Tibial artery (tissue), 4 donors: Measurements from ENCODE around the gene BTBD18.

Experiments
- DNase-seq, 2 donors: peaks; one replicate each; pipeline ENCODE4 v3.0.0-alpha.2; 2019
- H3K27ac ChIP-seq, 2 donors: fragments of 200-600 bp; sonication (generic) in 1 of 2; 1 replicate in 1 of 2; 2 replicates in 1 of 2; pipeline ENCODE4 v1.5.1; 2018 to 2019; ENCODE audit warnings: mild to moderate bottlenecking in 1 of 2
- H3K27me3 ChIP-seq, 2 donors: fragments of 200-600 bp; sonication (generic) in 1 of 2; one replicate each; pipeline versions ENCODE4 v1.5.1 to v1.6.0; 2016 to 2019
- H3K36me3 ChIP-seq, 3 donors: fragments of 200-600 bp; sonication (generic) in 2 of 3; one replicate each; pipeline ENCODE4 v1.5.1; 2016 to 2019; ENCODE audit warnings: mild to moderate bottlenecking in 2 of 3
- H3K4me1 ChIP-seq, 4 donors: fragments of 200-600 bp; sonication (generic) in 2 of 4; 1 replicate in 3 of 4; 2 replicates in 1 of 4; pipeline ENCODE4 v1.5.1; 2016 to 2019
- H3K4me3 ChIP-seq, 2 donors: fragments of 200-600 bp; sonication (generic) in 1 of 2; 1 replicate in 1 of 2; 2 replicates in 1 of 2; pipeline ENCODE4 v1.5.1; 2018 to 2019; ENCODE audit warnings: mild to moderate bottlenecking in 2 of 2
- H3K9me3 ChIP-seq, 3 donors: fragments of 200-600 bp; sonication (generic) in 1 of 3; one replicate each; pipeline ENCODE4 v1.5.1; 2016 to 2019
- intact Hi-C: fragments of 100-400 bp; cut with DNase I; formaldehyde crosslinking; loops from one replicate; pipeline ENCODE4 v1.15.0; 2023; ENCODE audit warnings: low total_unique reads
- TF ChIP-seq, protein P1 (sequence below), 2 experiments: fragments of 200-600 bp in 1 of 2; fragments of 450-650 bp in 1 of 2; IDR thresholded peaks; one replicate each; pipeline ENCODE4 v1.5.1; 2017 to 2019; ENCODE audit warnings: antibody characterized with exemption in 2 of 2, mild to moderate bottlenecking in 1 of 2, moderate library complexity in 1 of 2

The BTBD18 gene

DNA sequence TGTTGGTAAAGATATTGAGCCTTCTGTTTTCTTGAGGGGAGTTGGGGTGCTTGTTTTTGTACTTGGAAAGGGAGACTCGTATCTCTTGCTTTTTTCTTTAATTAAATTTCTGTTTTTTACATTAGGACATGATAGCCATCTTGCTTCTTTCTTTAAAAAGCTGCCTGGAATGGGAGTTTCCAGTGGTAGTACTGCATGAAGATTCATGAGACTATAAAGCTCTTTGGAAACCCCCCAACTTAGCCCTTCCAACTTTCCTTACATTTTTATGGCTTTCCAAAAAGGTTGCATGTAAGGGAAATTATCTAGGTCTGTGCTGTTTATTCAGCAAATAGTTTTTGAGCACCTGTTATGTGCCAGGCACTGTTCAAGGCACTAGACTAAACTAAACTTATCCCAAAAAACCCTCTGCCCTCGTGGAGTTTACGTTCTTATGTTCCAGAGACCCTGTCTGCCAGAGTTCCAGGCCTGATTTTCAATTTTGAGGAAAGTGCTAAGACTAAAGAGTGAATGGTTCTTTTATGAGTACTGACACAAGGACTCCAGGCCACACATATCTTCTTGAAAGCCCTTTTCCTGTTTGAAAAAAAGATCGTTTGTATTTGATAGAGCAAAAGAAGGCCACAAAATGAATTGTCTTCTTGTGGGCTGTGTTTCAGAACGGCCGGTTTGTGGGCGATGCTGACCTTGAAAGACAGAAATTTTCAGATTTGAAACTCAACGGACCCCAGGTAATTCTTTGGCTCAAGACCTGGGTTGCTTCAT is 41.9 kb upstream of the BTBD18 start:
- no peak for DNase-seq
- Histone ChIP-seq H3K4me1 (peaks cover 0 to 64% (median 35%) of the 10 kb centered on the region in 4 donors), H3K27me3 (no peaks in the 10 kb centered on the region), H3K36me3 (peaks cover 28 to 55% (median 31%) of the 10 kb centered on the region in 3 donors), H3K27ac (peak overlapping the region in 1 of 2 donors; percentile 6), H3K9me3 (no peaks in the 10 kb centered on the region), H3K4me3 (no peak overlapping the region)
- TF ChIP-seq, protein P1, sequence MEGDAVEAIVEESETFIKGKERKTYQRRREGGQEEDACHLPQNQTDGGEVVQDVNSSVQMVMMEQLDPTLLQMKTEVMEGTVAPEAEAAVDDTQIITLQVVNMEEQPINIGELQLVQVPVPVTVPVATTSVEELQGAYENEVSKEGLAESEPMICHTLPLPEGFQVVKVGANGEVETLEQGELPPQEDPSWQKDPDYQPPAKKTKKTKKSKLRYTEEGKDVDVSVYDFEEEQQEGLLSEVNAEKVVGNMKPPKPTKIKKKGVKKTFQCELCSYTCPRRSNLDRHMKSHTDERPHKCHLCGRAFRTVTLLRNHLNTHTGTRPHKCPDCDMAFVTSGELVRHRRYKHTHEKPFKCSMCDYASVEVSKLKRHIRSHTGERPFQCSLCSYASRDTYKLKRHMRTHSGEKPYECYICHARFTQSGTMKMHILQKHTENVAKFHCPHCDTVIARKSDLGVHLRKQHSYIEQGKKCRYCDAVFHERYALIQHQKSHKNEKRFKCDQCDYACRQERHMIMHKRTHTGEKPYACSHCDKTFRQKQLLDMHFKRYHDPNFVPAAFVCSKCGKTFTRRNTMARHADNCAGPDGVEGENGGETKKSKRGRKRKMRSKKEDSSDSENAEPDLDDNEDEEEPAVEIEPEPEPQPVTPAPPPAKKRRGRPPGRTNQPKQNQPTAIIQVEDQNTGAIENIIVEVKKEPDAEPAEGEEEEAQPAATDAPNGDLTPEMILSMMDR (IDR thresholded peaks at IDR 0.05), result no peak
- intact Hi-C loops, result no loop called here

DNA sequence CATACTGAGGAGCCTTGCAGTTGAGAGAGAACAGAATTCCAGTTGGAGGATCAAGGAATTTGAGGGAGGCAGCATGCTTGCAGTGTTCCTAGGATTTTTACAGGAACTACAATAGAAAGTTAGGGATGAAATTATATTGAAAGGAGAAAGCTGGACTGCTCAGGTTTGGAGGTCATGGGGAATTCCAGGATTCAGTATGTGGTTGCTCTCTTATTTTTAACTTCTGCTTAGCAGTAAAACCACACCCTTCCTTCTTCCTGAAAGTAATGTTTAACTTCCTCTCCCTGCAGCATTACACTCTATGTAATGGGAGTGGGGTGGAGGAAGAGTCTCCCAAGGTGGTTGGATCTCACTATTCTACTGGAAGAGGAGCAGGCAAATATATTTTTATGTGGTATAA is 41.3 kb upstream of the BTBD18 start:
- Histone ChIP-seq H3K27ac (peak overlapping the region; percentile 6 to 20), H3K36me3 (peaks cover 28 to 49% (median 31%) of the 10 kb centered on the region in 3 donors), H3K4me3 (no peak overlapping the region), H3K9me3 (no peaks in the 10 kb centered on the region), H3K4me1 (peaks cover 0 to 66% (median 38%) of the 10 kb centered on the region in 4 donors), H3K27me3 (no peaks in the 10 kb centered on the region)
- TF ChIP-seq, protein P1 (IDR thresholded peaks at IDR 0.05), result no peak
- DNase-seq, result no peak
- intact Hi-C loops, result no loop called here

DNA sequence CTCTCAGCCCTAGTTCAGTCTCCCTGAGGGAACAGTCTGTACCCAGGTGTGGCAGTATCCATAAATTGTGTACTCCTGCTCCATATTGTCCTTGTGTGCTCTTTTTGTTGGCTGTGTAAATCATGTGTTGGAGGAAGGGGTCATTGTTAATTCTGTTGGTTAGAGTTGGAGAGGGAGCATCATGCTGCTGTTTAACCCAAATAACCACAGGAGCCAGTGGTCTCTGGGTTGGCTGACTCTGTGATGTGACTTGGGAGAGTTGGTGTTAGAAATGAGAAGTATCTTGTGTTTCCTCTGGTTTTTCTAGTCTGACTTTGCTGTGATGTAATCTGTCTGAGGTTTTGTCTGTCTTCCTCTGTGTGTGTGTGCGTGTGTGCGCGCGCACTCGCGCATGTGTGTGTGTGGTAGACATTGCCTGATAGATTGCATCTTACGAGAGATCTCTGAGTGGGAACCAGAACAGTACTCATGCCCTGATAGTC is 40.5 kb upstream of the BTBD18 start:
- H3K9me3 ChIP-seq, result no peaks in the 10 kb centered on the region
- H3K4me1 ChIP-seq, result peaks cover 0 to 73% (median 45%) of the 10 kb centered on the region in 4 donors
- intact Hi-C loops, result no loop called here
- peak; percentile 81 to 85 for DNase-seq
- H3K36me3 ChIP-seq, result peaks cover 26 to 41% (median 31%) of the 10 kb centered on the region in 3 donors
- no peaks in the 10 kb centered on the region for H3K27me3 ChIP-seq
- peak overlapping the region in 1 of 2 donors; percentile 20 for H3K27ac ChIP-seq
- H3K4me3 ChIP-seq, result no peak overlapping the region
- TF ChIP-seq, protein P1 (IDR thresholded peaks at IDR 0.05), result no peak

DNA sequence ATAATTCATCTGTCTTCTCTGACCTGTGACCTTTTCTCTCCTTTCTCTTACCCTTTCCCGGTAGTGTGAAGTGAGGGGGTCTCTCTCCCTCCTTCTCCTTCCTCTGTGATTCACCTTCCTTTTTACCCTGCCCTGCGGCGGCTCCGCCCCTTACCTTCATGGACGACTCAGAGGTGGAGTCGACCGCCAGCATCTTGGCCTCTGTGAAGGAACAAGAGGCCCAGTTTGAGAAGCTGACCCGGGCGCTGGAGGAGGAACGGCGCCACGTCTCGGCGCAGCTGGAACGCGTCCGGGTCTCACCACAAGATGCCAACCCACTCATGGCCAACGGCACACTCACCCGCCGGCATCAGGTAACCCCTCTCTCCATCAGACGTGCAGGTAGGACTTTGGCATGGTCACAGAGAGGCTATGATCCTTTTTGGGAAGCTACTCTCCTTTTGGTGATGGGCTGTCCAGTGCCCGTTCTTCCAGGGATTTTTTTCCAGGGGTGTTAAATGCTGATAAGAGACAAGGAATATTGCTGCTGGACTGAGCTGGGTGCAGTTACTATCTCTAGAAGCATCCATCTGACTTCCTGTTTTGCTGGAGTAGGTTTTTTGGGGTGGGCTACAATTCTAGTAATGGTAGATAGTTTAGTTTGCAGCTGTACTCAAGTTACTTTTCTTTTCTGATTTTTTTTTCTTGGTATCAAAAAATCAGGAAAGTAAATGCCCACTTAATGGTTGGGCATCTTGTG is 39.9 kb upstream of the BTBD18 start:
- H3K9me3 ChIP-seq, result no peaks in the 10 kb centered on the region
- TF ChIP-seq, protein P1 (IDR thresholded peaks at IDR 0.05), result no peak
- intact Hi-C loops, result no loop called here
- peaks cover 20 to 35% (median 28%) of the 10 kb centered on the region in 3 donors for H3K36me3 ChIP-seq
- no peak for DNase-seq
- H3K27ac ChIP-seq, result no peak overlapping the region
- no peak overlapping the region for H3K4me3 ChIP-seq
- H3K27me3 ChIP-seq, result no peaks in the 10 kb centered on the region
- H3K4me1 ChIP-seq, result peaks cover 0 to 80% (median 48%) of the 10 kb centered on the region in 4 donors

DNA sequence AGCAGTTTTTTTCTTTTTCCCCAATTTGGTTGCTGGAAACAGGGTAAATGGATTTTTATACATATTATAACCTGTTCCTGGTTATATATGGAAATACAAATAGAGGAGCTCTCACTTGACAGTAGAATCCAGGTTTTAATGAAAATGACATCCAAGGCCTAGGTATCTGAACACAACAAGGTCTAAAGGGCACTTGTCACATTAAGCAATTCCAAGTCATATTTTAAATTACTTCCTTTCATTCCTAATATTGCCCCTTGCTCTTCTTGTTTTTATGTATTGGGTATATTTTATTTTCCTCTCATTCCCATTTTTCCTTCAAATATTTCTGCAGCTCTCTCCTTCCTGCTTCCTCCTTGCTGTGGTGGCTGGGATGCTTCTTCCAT is 37.1 kb upstream of the BTBD18 start:
- peaks cover 0 to 95% (median 59%) of the 10 kb centered on the region in 4 donors for H3K4me1 ChIP-seq

More for the DNA sequence above, 37.1 kb upstream of the BTBD18 start:
- no peak overlapping the region for H3K4me3 ChIP-seq
- TF ChIP-seq, protein P1 (IDR thresholded peaks at IDR 0.05), result no peak
- no peak overlapping the region for H3K27ac ChIP-seq
- no peak for DNase-seq
- peaks cover 0 to 14% (median 13%) of the 10 kb centered on the region in 3 donors for H3K36me3 ChIP-seq
- no peaks in the 10 kb centered on the region for H3K27me3 ChIP-seq
- intact Hi-C loops, result no loop called here
- no peaks in the 10 kb centered on the region for H3K9me3 ChIP-seq
